HepG2 (cell line): ENCODE measurements around the gene PSG5. TPM values are rescaled to one million over a fixed set of nuclear protein-coding genes. Genes with fewer than 3 reads are reported as not detected.
"Not testable (repeated sequence)": the region's sequence is repeated elsewhere in the genome, so short reads cannot be mapped to it uniquely, and the experiment has no call there.

ENCODE experiments used
- ATAC-seq: fragments of 200-7000 bp; cut with Tn5 transposase; 3 replicates; pipeline ENCODE4 v1.9.1; 2020; ENCODE audit warnings: mild to moderate bottlenecking, moderate library complexity
- BruUV-seq: library from RNA; stranded (reverse); fragments of 400-500 nt; replicated peaks from 2 replicates; lab custom pipeline; 2021; lab: Mats Ljungman, UMichigan
- CTCF ChIA-PET: fragments of 300-600 bp; formaldehyde crosslinking; extraction: SDS; loops from one replicate; lab custom pipeline; 2021; ENCODE audit warnings: low total read pairs, inconsistent platforms, low intra/inter-chr PET ratio; lab: Yijun Ruan, JAX
- POLR2A ChIA-PET: fragments of 350-600 bp; sonication (Branson Sonifier 250); formaldehyde crosslinking; loops from one replicate; lab custom pipeline; 2020; ENCODE audit warnings: antibody characterized with exemption, inconsistent platforms; lab: Yijun Ruan, JAX
- DNase-seq: peaks from one replicate; pipeline ENCODE4 v3.0.0-alpha.2; 2015; ENCODE audit warnings: low spot score
- FAIRE-seq: peaks from 3 replicates; lab custom pipeline; 2011; peaks lifted over from hg19 to GRCh38; lab: Jason Lieb, UNC
- H2AFZ ChIP-seq: one replicate; pipeline ENCODE4 v1.6.1; 2011; ENCODE audit warnings: low read length, inconsistent platforms
- H3K27ac ChIP-seq: fragments of 300-600 bp; 3 replicates; pipeline ENCODE4 v1.8.0; 2011; ENCODE audit warnings: mixed run types, mild to moderate bottlenecking, mixed read lengths, low read length, inconsistent platforms; ENCODE audit not compliant: insufficient read depth; ENCODE audit errors: extremely low read length
- H3K27me3 ChIP-seq, 2 experiments: fragments of 200-600 bp in 1 of 2; 2 replicates in 1 of 2; 3 replicates in 1 of 2; pipeline versions ENCODE4 v1.6.0 to v1.8.0; 2011; ENCODE audit warnings: low read length in 2 of 2, mild to moderate bottlenecking in 2 of 2, moderate library complexity in 2 of 2, inconsistent platforms in 1 of 2; ENCODE audit not compliant: insufficient read depth in 2 of 2, control insufficient read depth in 1 of 2
- H3K36me3 ChIP-seq, 2 experiments: fragments of 200-600 bp in 1 of 2; replicated peaks in 1 of 2; 2 replicates in 1 of 2; 3 replicates in 1 of 2; pipeline versions ENCODE4 v1.5.1 to v1.8.0; 2011; ENCODE audit warnings: low read length in 2 of 2, inconsistent platforms in 1 of 2; ENCODE audit not compliant: insufficient read depth in 2 of 2, control insufficient read depth in 1 of 2
- H3K4me1 ChIP-seq: 2 replicates; pipeline ENCODE4 v1.5.1; 2012; ENCODE audit warnings: low read length, inconsistent platforms; ENCODE audit not compliant: insufficient read depth
- H3K4me2 ChIP-seq: 2 replicates; pipeline ENCODE4 v1.6.0; 2011; ENCODE audit warnings: low read depth, low read length, inconsistent platforms
- H3K4me3 ChIP-seq, 3 experiments: fragments of 200-600 bp in 1 of 3; sonication (generic), shearing (Covaris generic) in 1 of 3; replicated peaks in 1 of 3; 2 replicates each; pipeline ENCODE4 v1.5.1; 2011 to 2016; ENCODE audit warnings: low read length in 3 of 3, inconsistent platforms in 2 of 3, low read depth in 2 of 3, mild to moderate bottlenecking in 2 of 3, control low read depth in 1 of 3, mixed read lengths in 1 of 3; ENCODE audit not compliant: insufficient read depth in 1 of 3
- H3K79me2 ChIP-seq: one replicate; pipeline ENCODE4 v1.6.1; 2011; ENCODE audit warnings: low read length, inconsistent platforms; ENCODE audit not compliant: insufficient read depth
- H3K9ac ChIP-seq: 2 replicates; pipeline ENCODE4 v1.6.0; 2011; ENCODE audit warnings: mild to moderate bottlenecking, low read depth, low read length, inconsistent platforms; ENCODE audit not compliant: insufficient read depth
- H3K9me3 ChIP-seq: 2 replicates; pipeline ENCODE4 v1.5.1; 2012; ENCODE audit warnings: mild to moderate bottlenecking, low read length
- H4K20me1 ChIP-seq: 2 replicates; pipeline ENCODE4 v1.6.0; 2011; ENCODE audit warnings: inconsistent platforms, mild to moderate bottlenecking, low read length, moderate library complexity; ENCODE audit not compliant: insufficient read depth
- WGBS: methylation state at CpG from one replicate; pipeline ENCODE4 v1.1.6; 2017; ENCODE audit warnings: low lambda C conversion rate; 5-methylcytosine and 5-hydroxymethylcytosine counted together
- in situ Hi-C: cut with HindIII; loops from 2 replicates; pipeline ENCODE4 v1.10.0; 2017; ENCODE audit warnings: low pct_unique_long_range_greater_than_20kb; ENCODE audit not compliant: extremely low pct_ligation_motif_present
- intact Hi-C: fragments of 100-400 bp; cut with micrococcal nuclease; formaldehyde crosslinking; loops from one replicate; pipeline ENCODE4 v1.10.0; 2022; ENCODE audit not compliant: unreplicated experiment
- polyA plus RNA-seq, 8 experiments: library from polyadenylated mRNA; depleted of rRNA in 3 of 8; stranded (reverse) in 7 of 8; unstranded in 1 of 8; fragments of >200 nt; fragmentation: Illumina TruSeq in 4 of 8; extraction: Trizol in 4 of 8; gene quantifications; 2 replicates each; pipeline versions ENCODE4 v1.2.1 to v1.2.3, GENCODE V29; 2011 to 2016; ENCODE audit warnings: low read depth in 4 of 8, missing spikeins in 1 of 8, mixed read lengths in 1 of 8; ENCODE audit not compliant: insufficient read depth in 1 of 8
- total RNA-seq, 5 experiments: library from RNA; depleted of rRNA; stranded (reverse); fragments of >200 nt; fragmentation: Illumina TruSeq; extraction: Trizol; gene quantifications; 2 replicates each; pipeline ENCODE4 v1.2.3, GENCODE V29; 2016; ENCODE audit warnings: low read depth in 1 of 5

PSG5 gene
- total and polyA plus RNA-seq, 2 of the 13 experiments (the other 11 are each of a cell fraction or from before 2014, with no cell fraction given): not detected

- H3K9me3 ChIP-seq, H3K27me3 ChIP-seq, H3K4me1 ChIP-seq, H3K27ac ChIP-seq, ATAC-seq, BruUV-seq, CTCF ChIA-PET, H3K9ac ChIP-seq, H3K4me2 ChIP-seq, H3K79me2 ChIP-seq, in situ Hi-C loops, intact Hi-C loops, H3K36me3 ChIP-seq, H3K4me3 ChIP-seq, POLR2A ChIA-PET, FAIRE-seq, H2AFZ ChIP-seq, DNase-seq, H4K20me1 ChIP-seq: not testable (repeated sequence)
- WGBS: no CpG with 5 or more reads among the region's 22 CpGs
Measured at GRCh38 chr19:43221891-43222290, 35.6 kb upstream of the PSG5 start.

- H3K36me3 ChIP-seq, FAIRE-seq, H3K27ac ChIP-seq, H3K9ac ChIP-seq, CTCF ChIA-PET, H2AFZ ChIP-seq, H3K4me3 ChIP-seq, H3K27me3 ChIP-seq, H4K20me1 ChIP-seq, BruUV-seq, H3K79me2 ChIP-seq, POLR2A ChIA-PET, DNase-seq, ATAC-seq, in situ Hi-C loops, H3K4me1 ChIP-seq, H3K9me3 ChIP-seq, H3K4me2 ChIP-seq, intact Hi-C loops: not testable (repeated sequence)
- 0% methylated on average over 1 of the region's 4 CpGs for WGBS
Measured at GRCh38 chr19:43219136-43219535, 32.8 kb upstream of the PSG5 start.

GRCh38 chr19:43215881-43216280 lies 29.5 kb upstream of the PSG5 start:
- H3K4me1 ChIP-seq, FAIRE-seq, intact Hi-C loops, DNase-seq, H2AFZ ChIP-seq, H3K27me3 ChIP-seq, H3K79me2 ChIP-seq, H3K36me3 ChIP-seq, in situ Hi-C loops, CTCF ChIA-PET, H3K27ac ChIP-seq, H3K9me3 ChIP-seq, H3K4me3 ChIP-seq, H3K9ac ChIP-seq, BruUV-seq, H4K20me1 ChIP-seq, ATAC-seq, POLR2A ChIA-PET, H3K4me2 ChIP-seq: not testable (repeated sequence)
- WGBS: 0% methylated on average over 2 of the region's 2 CpGs
